Measurements from ENCODE around the gene ZCCHC3.

The ZCCHC3 gene

GRCh38 chr20:278607-279571 lies 18.5 kb upstream of the ZCCHC3 start:
- DNase-seq (ENCODE audit: extremely low spot score) = no peak
- TF ChIP-seq CTCF (IDR thresholded peaks at IDR 0.05; ENCODE audit: control extremely low read depth, extremely low read depth, low read depth, missing control alignments) = no peak
- CTCF ChIA-PET = interaction anchor here (1.7 to 3.0 kb wide), 2 partner anchors 10 to 12 kb away, joined by 5 to 11 read pairs; no protein-coding TSS in a partner anchor
- POLR2A ChIA-PET = no interaction called here

DNA sequence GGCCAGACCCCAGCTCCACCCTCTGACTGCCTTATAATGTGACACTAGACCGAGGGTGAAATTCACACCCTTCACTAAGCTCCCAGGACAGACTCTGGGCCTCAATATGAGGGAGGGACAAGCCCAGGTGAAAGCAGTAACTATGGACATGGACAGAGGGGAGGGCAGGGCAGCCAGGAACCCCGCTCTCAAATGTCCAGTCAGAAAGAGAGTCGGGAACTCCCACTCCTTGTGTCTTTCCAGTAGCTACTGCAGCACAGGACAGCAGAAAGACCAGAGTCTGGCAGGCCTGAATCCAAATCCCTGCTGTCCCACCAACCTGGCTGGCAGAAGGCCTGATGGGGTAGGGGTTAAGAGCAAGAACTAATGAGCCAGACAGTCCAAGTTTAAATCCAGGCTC lies 13.2 kb upstream of the ZCCHC3 start:
- no peak for TF ChIP-seq CTCF (IDR thresholded peaks at IDR 0.05; ENCODE audit: control extremely low read depth, extremely low read depth, low read depth, missing control alignments)
- no peak for DNase-seq (ENCODE audit: extremely low spot score)
- ChIA-PET CTCF (interaction anchor here (2.2 kb wide), 1 partner anchor 18 kb away, joined by 5 read pairs; no protein-coding TSS in a partner anchor), POLR2A (no interaction called here)

- ChIA-PET POLR2A (no interaction called here), CTCF (no interaction called here)
Measured at GRCh38 chr20:286508-286907, 10.9 kb upstream of the ZCCHC3 start.

DNA sequence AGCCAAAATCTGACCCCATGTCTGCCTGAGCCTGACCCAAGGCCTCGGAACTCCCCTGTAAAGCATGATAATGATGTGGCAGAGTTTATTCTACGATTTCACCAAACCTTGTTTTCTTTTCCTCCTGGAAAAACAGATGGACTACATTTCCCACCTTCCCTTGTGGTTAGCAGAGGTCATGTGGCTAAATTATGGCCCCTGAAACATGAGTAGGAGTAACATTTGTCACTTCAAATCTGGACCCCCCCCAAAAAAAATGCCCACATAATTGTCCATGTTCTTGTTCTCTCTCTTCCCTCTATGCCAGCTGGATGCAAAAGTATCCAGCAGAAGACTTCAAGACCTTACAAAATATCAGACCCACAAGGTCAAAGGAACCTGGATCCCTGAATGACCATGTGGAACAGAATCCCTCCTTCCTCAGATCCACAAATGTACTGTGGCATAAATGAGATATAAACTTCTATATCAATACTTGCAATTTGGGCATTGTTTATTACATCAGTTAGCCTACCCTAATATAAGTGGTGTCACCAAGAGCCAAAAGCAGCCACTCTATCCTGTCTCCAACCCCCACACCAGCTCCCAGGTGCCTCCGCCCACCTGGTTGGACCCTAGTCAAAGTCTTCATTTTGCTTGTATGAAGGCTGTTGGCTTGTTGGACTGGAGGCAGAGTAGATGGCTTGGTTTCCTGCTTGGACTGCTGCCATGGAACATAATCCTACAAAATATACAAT lies 8.2 kb upstream of the ZCCHC3 start:
- DNase-seq (ENCODE audit: extremely low spot score) = no peak
- CTCF ChIA-PET = interaction anchor here (0.9 to 1.2 kb wide), 2 partner anchors 23 to 42 kb away, joined by 4 to 6 read pairs; no protein-coding TSS in a partner anchor
- no peak for TF ChIP-seq CTCF (IDR thresholded peaks at IDR 0.05; ENCODE audit: control extremely low read depth, extremely low read depth, low read depth, missing control alignments)
- POLR2A ChIA-PET = no interaction called here

More at GRCh38 chr20:286508-286907, 10.9 kb upstream of the ZCCHC3 start:
- TF ChIP-seq CTCF (IDR thresholded peaks at IDR 0.05; ENCODE audit: control extremely low read depth, extremely low read depth, low read depth, missing control alignments) = no peak
- no peak for DNase-seq (ENCODE audit: extremely low spot score)

- ChIA-PET CTCF (interaction anchor here (0.9 to 1.2 kb wide), 2 partner anchors 23 to 41 kb away, joined by 4 to 6 read pairs; no protein-coding TSS in a partner anchor), POLR2A (no interaction called here)
- TF ChIP-seq CTCF (IDR thresholded peaks at IDR 0.05; ENCODE audit: control extremely low read depth, extremely low read depth, low read depth, missing control alignments) = no peak
- no peak for DNase-seq (ENCODE audit: extremely low spot score)
Measured at GRCh38 chr20:289693-290083, 7.7 kb upstream of the ZCCHC3 start.

DNA sequence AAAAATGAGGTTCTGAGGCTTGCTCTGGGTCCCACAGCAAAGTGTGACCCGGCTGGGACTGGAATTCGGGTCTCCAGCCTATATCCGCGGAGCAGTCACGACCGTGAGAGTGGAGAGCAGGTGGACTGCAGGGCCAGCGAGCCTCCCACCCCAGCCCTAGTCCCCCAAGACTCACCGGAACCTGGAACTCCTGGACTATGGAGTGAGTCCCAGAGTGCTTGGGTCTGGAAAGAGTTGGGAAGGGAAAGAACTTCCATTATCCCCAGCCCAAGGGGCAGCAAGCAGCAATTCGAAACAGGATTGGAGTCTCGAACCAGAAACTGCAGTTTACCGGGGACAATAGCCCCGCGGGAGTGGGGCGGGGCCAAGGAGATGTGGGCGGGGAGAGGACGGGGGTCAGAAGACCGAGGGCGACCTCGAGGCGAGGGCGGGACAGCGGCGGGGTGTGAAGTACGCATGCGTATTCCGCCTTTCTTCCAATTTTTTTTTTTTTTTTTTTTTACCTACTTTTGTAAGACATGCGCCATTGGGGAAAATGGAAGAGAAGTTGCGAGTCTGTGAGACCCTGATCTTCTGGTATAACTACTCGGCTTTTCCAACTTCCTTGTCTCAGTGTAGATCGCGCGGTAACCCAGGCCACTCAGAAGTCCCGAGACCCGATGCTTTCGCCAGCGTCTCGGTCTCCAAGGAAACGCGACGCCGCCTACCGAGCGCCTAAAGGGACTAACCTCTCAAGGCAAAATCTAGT lies 7.1 kb upstream of the ZCCHC3 start, which contains the start of gene C20orf96:
C20orf96 (minus strand) TSS at position 667 of the 748 bp plus-strand sequence; CDS start at position 527, 140 bp downstream.
- POLR2A ChIA-PET = no interaction called here
- CTCF ChIA-PET = interaction anchor here (1.2 kb wide), 1 partner anchor 40 kb away, joined by 6 read pairs; no protein-coding TSS in a partner anchor
- peak; percentile 28 for TF ChIP-seq CTCF (IDR thresholded peaks at IDR 0.05; ENCODE audit: control extremely low read depth, extremely low read depth, low read depth, missing control alignments)
- DNase-seq (ENCODE audit: extremely low spot score) = peak; percentile 98
